GM18861 (cell line): ENCODE results near the gene RIC8B.

Experiments used
- ATAC-seq: cut with Tn5 transposase; IDR thresholded peaks from one replicate; pipeline ENCODE4 v1.9.1; 2021; ENCODE audit not compliant: unreplicated experiment

The RIC8B gene

GRCh38 chr12:106758349-106759110 is 16.0 kb upstream of the RIC8B start:
- ATAC-seq, result no peak

GRCh38 chr12:106759526-106760183 is 14.8 kb upstream of the RIC8B start:
- ATAC-seq, result no peak

GRCh38 chr12:106760184-106760531 is 14.3 kb upstream of the RIC8B start:
- ATAC-seq, result peak; percentile 97

GRCh38 chr12:106764220-106764619 is 10.3 kb upstream of the RIC8B start:
- ATAC-seq, result no peak

- ATAC-seq, result no peak
Observed at GRCh38 chr12:106764738-106765137, 9.7 kb upstream of the RIC8B start.

- no peak for ATAC-seq
Observed at GRCh38 chr12:106766393-106766826, 8.1 kb upstream of the RIC8B start.

- no peak for ATAC-seq
Observed at GRCh38 chr12:106767206-106767605, 7.3 kb upstream of the RIC8B start.

GRCh38 chr12:106767954-106768822 is 6.3 kb upstream of the RIC8B start:
- ATAC-seq, result no peak

- ATAC-seq, result no peak
Observed at GRCh38 chr12:106769078-106769477, 5.4 kb upstream of the RIC8B start.

- no peak for ATAC-seq
Observed at GRCh38 chr12:106769546-106769945, 4.9 kb upstream of the RIC8B start.

GRCh38 chr12:106771425-106771824 is 3.1 kb upstream of the RIC8B start:
- ATAC-seq, result no peak

- no peak for ATAC-seq
Observed at GRCh38 chr12:106773286-106774004, 1.0 kb upstream of the RIC8B start.

GRCh38 chr12:106774808-106775524 is 484 bp downstream of the RIC8B start:
- ATAC-seq, result no peak

- no peak for ATAC-seq
Observed at GRCh38 chr12:106776897-106777296, 2.4 kb downstream of the RIC8B start.

- ATAC-seq, result no peak
Observed at GRCh38 chr12:106780010-106780631, 5.6 kb downstream of the RIC8B start.

- no peak for ATAC-seq
Observed at GRCh38 chr12:106782619-106783018, 8.1 kb downstream of the RIC8B start.

GRCh38 chr12:106783515-106783914 is 9.0 kb downstream of the RIC8B start:
- ATAC-seq, result no peak

- peak; percentile 42 for ATAC-seq
Observed at GRCh38 chr12:106790020-106790419, 15.5 kb downstream of the RIC8B start.

GRCh38 chr12:106791531-106791930 is 17.0 kb downstream of the RIC8B start:
- ATAC-seq, result no peak

GRCh38 chr12:106794369-106794768 is 19.9 kb downstream of the RIC8B start:
- ATAC-seq, result no peak
